Spleen (tissue), 7 donors: ENCODE data around the gene NAA80.

Experiments
- CTCF ChIP-seq, 11 experiments: fragments of 200-600 bp in 7 of 11; fragments of 450-650 bp in 4 of 11; sonication (generic) in 4 of 11; IDR thresholded peaks in 8 of 11; conservative IDR thresholded peaks in 3 of 11; 1 replicate in 7 of 11; 2 replicates in 4 of 11; pipeline versions ENCODE4 v1.4.0 to v1.8.0; 2016 to 2021; ENCODE audit warnings: antibody characterized with exemption in 11 of 11, inconsistent platforms in 4 of 11, mild to moderate bottlenecking in 1 of 11
- POLR2A ChIP-seq, 3 donors: fragments of 450-650 bp; IDR thresholded peaks; one replicate each; pipeline ENCODE4 v1.5.1; 2017; ENCODE audit warnings: antibody characterized with exemption in 3 of 3, mild to moderate bottlenecking in 1 of 3
- POLR2AphosphoS5 ChIP-seq, 3 donors: sonication (generic); formaldehyde crosslinking; IDR thresholded peaks; one replicate each; pipeline ENCODE4 v1.5.1; 2017; ENCODE audit warnings: antibody characterized with exemption in 3 of 3
- donor health status: DM: no; HTN: no; CAD: no; lungs with moderate emphysema.
- donor health status: DM: no; HTN: no; CAD: no.
- donor health status: DM: no; HTN: no; CAD: no.

- TF ChIP-seq CTCF (IDR thresholded peaks at IDR 0.05 in 8 of 11, conservative IDR thresholded peaks at IDR 0.05 in 3 of 11): no peak
- TF ChIP-seq POLR2AphosphoS5 (IDR thresholded peaks at IDR 0.05): peak in 2 of 3 donors; percentile 46 to 67
- no peak for TF ChIP-seq POLR2A (IDR thresholded peaks at IDR 0.05)
Observed at GRCh38 chr3:50331364-50331907, 32.2 kb upstream of the NAA80 start.
